Measurements from ENCODE around the gene PLIN5.
"Not testable (repeated sequence)": the region's sequence is repeated elsewhere in the genome, so short reads cannot be mapped to it uniquely, and the experiment has no call there.

PLIN5 gene

DNA sequence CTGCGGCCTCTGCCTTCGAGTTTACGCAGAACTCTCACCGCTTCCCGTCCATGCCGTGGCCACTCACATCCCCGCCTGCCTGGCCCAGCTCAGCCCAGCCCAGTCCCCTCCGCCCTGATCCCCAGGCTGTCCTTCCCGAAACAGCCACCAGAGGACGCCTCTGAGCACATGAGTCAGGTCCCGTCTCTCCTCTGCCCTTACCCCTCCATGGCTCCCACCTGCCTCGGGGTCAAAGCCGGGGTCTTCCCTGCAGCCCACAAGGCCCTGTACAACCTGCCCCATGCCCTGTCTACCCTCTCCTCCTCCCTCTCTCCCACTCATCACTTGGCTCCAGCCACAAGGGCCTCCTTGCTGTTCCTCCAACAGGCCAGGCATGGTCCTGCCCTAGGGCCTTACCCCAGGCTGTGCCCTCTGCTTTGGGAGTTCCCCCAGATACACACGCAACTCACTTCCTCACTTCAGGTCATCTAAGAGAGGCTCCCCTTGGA lies 32.6 kb upstream of the PLIN5 start:
- TF ChIP-seq, protein P1, sequence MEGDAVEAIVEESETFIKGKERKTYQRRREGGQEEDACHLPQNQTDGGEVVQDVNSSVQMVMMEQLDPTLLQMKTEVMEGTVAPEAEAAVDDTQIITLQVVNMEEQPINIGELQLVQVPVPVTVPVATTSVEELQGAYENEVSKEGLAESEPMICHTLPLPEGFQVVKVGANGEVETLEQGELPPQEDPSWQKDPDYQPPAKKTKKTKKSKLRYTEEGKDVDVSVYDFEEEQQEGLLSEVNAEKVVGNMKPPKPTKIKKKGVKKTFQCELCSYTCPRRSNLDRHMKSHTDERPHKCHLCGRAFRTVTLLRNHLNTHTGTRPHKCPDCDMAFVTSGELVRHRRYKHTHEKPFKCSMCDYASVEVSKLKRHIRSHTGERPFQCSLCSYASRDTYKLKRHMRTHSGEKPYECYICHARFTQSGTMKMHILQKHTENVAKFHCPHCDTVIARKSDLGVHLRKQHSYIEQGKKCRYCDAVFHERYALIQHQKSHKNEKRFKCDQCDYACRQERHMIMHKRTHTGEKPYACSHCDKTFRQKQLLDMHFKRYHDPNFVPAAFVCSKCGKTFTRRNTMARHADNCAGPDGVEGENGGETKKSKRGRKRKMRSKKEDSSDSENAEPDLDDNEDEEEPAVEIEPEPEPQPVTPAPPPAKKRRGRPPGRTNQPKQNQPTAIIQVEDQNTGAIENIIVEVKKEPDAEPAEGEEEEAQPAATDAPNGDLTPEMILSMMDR (IDR thresholded peaks at IDR 0.05; ENCODE audit: low read depth, low read length, missing control alignments) = peak; percentile 90
- no peak for DNase-seq (ENCODE audit: low read depth)
- in situ Hi-C loops (cut with HindIII; ENCODE audit: low sequenced_read_pairs) = no loop called here
- H3K4me3 ChIP-seq (ENCODE audit: low read depth, low read length) = no peak overlapping the region

DNA sequence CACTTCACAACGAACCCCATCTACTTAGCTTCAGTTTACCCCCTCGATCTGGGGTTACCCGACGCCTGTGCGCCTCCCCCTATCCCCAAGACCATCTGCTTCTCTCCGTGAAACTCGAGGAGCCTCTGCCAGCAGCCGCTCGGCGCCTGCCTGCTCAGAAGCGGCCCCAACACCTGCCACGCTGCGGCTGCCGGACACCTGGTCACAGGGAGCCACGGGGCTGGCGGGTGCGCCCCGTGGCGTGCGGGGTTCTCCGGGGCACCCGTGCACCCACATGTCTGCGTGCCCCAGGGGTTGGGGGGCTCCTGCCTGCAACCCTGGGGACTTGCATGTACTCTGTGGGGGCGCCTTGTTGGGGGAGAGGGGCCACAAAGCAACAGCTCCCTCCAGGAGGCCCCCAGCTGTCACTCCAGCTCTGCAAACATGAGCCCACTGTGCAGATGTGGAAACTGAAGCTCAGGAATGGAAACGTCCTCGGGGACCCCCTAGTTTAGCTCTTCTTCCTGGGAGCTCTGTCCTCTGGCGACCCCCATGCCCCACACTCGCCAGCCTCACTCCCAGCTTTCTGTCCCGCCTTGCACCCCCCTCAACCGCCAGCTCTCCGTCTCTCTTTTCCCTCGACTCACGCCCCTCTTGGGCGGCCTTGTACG lies 31.5 kb upstream of the PLIN5 start:
- DNase-seq (ENCODE audit: low read depth) = no peak
- TF ChIP-seq, protein P1 (IDR thresholded peaks at IDR 0.05; ENCODE audit: low read depth, low read length, missing control alignments) = no peak
- in situ Hi-C loops (cut with HindIII; ENCODE audit: low sequenced_read_pairs) = no loop called here
- no peak overlapping the region for H3K4me3 ChIP-seq (ENCODE audit: low read depth, low read length)

DNA sequence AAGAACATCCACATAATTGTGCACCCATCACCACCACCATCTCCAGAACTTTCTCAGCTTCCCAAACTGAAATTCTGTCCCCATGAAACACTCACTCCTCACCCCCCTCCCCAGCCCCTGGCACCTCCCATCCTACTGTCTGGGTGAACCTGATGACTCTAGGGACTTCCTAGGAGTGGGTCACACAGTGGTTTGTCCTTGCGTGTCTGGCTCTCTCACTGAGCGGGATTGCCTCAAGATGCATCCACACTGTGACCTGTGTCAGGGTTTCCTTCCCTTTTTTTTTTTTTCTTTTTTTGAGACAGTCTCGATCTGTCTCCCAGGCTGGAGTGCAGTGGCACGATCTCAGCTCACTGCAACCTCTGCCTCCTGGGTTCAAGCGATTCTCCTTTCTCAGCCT lies 28.5 kb upstream of the PLIN5 start:
- in situ Hi-C loops (cut with HindIII; ENCODE audit: low sequenced_read_pairs); DNase-seq (ENCODE audit: low read depth); H3K4me3 ChIP-seq (ENCODE audit: low read depth, low read length): not testable (repeated sequence)

DNA sequence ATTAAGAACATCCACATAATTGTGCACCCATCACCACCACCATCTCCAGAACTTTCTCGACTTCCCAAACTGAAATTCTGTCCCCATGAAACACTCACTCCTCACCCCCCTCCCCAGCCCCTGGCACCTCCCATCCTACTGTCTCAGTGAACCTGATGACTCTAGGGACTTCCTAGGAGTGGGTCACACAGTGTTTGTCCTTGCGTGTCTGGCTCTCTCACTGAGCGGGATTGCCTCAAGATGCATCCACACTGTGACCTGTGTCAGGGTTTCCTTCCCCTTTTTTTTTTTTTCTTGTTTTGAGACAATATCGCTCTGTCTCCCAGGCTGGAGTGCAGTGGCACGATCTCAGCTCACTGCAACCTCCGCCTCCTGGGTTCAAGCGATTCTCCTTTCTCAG lies 27.1 kb upstream of the PLIN5 start:
- in situ Hi-C loops (cut with HindIII; ENCODE audit: low sequenced_read_pairs); H3K4me3 ChIP-seq (ENCODE audit: low read depth, low read length); DNase-seq (ENCODE audit: low read depth): not testable (repeated sequence)

DNA sequence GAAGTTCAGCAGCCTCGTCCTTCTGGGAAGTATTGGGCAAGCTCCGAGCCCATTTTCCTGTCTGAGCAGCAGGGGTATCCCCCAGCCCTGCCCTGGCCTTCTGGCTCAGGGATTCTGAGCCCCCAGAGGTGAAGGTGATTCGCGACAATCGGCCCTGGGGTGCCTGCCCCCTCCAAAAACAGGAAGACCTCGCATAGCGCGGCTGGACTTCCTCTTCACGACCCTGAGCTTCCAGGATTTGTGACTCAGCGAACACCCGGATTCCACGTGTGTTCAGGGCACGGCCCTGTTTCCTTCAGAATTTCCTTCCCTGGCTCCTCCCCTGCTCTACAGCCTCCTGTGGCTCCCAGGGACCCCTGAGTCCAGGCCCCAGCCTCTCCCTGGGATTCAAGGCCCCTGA lies 24.5 kb upstream of the PLIN5 start, which contains the start of gene SEMA6B:
Gene SEMA6B, minus strand, starts transcription at position 116 of the 400 bp plus-strand sequence. CDS start 1,227 bp downstream, outside the sequence.
- TF ChIP-seq, protein P1 (IDR thresholded peaks at IDR 0.05; ENCODE audit: low read depth, low read length, missing control alignments) = no peak
- no peak for DNase-seq (ENCODE audit: low read depth)
- no peak within 1 kb of the TSS for H3K4me3 ChIP-seq (ENCODE audit: low read depth, low read length)
- in situ Hi-C loops (cut with HindIII; ENCODE audit: low sequenced_read_pairs) = no loop called here

DNA sequence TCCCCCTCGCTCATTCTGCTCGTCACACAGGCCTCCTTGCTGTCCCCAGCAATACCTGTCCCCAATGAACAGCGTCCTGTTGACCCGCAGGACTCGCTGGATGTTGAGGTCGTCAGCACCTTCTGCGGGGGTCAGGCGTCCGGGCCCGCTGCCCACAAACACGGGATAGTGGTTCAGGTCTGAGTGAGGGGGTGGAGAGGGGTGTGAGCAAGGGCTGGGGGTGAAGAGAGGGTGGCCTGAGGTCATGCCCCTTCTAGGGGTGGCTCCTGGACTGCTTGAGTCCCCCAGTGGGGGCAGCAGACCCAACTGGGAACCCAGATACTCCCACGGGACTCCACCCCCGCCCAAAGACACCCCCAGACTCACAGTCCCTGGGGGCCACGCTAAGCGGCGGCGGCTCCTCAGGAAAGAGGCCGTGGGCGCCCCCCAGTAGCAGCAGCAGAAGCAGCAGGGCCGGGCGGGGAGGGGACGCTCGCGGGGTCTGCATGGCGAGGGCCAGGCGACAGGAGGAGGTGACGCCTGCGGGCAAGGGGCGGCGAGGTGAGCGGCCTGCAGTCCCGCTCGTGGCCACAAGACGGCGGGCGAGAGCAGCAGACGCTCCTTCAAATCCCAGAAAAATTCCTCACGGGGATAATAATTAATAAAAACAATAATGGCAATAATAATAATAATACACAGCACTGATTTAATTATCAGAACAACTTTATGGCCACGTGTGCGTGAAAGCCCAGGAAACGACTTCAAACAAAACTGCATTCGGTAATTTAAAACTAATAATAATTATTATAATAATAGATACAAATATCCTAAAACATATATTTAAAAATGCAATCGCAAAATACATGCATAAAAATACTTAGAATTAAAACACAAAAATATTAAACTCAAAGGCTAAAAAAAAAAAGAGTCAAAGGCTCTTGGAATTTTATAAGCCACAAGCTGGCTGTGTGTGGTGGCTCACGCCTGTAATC lies 23.2 kb upstream of the PLIN5 start:
- H3K4me3 ChIP-seq (ENCODE audit: low read depth, low read length) = no peak overlapping the region
- no peak for DNase-seq (ENCODE audit: low read depth)
- TF ChIP-seq, protein P1 (IDR thresholded peaks at IDR 0.05; ENCODE audit: low read depth, low read length, missing control alignments) = peak; percentile 100
- in situ Hi-C loops (cut with HindIII; ENCODE audit: low sequenced_read_pairs) = no loop called here

DNA sequence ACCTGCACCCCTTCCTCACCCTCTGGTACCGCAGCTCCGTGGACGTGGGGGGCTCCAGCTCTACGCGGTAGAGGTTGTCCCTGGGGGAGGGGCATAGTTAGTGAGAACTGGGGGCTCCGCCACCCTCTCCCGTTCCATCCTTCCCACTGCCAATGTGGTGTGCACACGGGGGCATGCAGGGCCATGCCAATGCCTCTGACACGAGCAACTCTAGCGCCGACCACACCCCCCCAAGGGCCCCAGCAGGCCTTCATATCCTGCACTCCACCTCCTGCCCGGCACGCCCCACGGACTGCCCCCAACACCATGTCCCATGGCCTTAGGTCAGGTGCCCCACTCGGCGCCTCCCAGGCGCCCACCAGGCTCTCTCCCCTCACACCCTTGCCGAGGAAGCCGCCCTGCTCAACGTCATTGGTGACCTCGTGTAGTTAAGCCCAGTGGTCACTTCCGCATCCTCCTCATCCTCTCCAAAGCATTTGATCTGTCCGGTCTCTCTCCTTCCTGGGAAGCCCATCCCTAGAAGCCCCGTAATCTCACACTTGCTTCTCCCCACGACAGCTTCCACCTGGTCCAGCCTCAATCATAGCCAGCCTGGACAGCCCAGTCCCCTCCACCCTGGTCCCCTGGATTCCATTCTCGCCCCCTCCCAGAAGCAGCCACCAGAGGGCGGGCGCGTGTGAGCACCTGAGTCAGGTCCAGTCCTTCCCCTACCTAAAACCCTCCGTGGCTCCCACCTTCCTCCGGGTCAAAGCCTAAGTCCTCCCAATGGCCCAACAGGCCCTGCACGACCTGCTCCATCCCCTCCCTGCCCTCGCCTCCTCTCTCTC lies 22.3 kb upstream of the PLIN5 start:
- no peak for DNase-seq (ENCODE audit: low read depth)
- H3K4me3 ChIP-seq (ENCODE audit: low read depth, low read length) = no peak overlapping the region
- in situ Hi-C loops (cut with HindIII; ENCODE audit: low sequenced_read_pairs) = no loop called here
- TF ChIP-seq, protein P1 (IDR thresholded peaks at IDR 0.05; ENCODE audit: low read depth, low read length, missing control alignments) = peak; percentile 18
